Measurements from ENCODE around the gene SCGB2A2.

SCGB2A2 gene

GRCh38 chr11:62260261-62260953, 9.6 kb upstream of the SCGB2A2 start:
- no peak for TF ChIP-seq CTCF (IDR thresholded peaks at IDR 0.05; ENCODE audit: low read depth, low read length, missing control alignments)
- DNase-seq (ENCODE audit: extremely low read depth, low read depth): no peak
- H3K4me3 ChIP-seq (replicated peaks; ENCODE audit: low read depth, low read length): no peak overlapping the region

- no peak for DNase-seq (ENCODE audit: extremely low read depth, low read depth)
- H3K4me3 ChIP-seq (replicated peaks; ENCODE audit: low read depth, low read length): no peak overlapping the region
- no peak for TF ChIP-seq CTCF (IDR thresholded peaks at IDR 0.05; ENCODE audit: low read depth, low read length, missing control alignments)
These were observed 6.0 kb upstream of the SCGB2A2 start for GRCh38 chr11:62264004-62264403.

GRCh38 chr11:62266558-62266957, 3.4 kb upstream of the SCGB2A2 start:
- no peak for DNase-seq (ENCODE audit: extremely low read depth, low read depth)
- no peak overlapping the region for H3K4me3 ChIP-seq (replicated peaks; ENCODE audit: low read depth, low read length)
- TF ChIP-seq CTCF (IDR thresholded peaks at IDR 0.05; ENCODE audit: low read depth, low read length, missing control alignments): no peak

- H3K4me3 ChIP-seq (replicated peaks; ENCODE audit: low read depth, low read length): no peak overlapping the region
- no peak for TF ChIP-seq CTCF (IDR thresholded peaks at IDR 0.05; ENCODE audit: low read depth, low read length, missing control alignments)
- DNase-seq (ENCODE audit: extremely low read depth, low read depth): no peak
These were observed 2.9 kb upstream of the SCGB2A2 start for GRCh38 chr11:62267050-62267449.

GRCh38 chr11:62267576-62267975, 2.4 kb upstream of the SCGB2A2 start:
- H3K4me3 ChIP-seq (replicated peaks; ENCODE audit: low read depth, low read length): no peak overlapping the region
- no peak for DNase-seq (ENCODE audit: extremely low read depth, low read depth)
- TF ChIP-seq CTCF (IDR thresholded peaks at IDR 0.05; ENCODE audit: low read depth, low read length, missing control alignments): no peak

- DNase-seq (ENCODE audit: extremely low read depth, low read depth): no peak
- no peak for TF ChIP-seq CTCF (IDR thresholded peaks at IDR 0.05; ENCODE audit: low read depth, low read length, missing control alignments)
- H3K4me3 ChIP-seq (replicated peaks; ENCODE audit: low read depth, low read length): no peak overlapping the region
These were observed 3.3 kb downstream of the SCGB2A2 start for GRCh38 chr11:62273284-62273683.

- TF ChIP-seq CTCF (IDR thresholded peaks at IDR 0.05; ENCODE audit: low read depth, low read length, missing control alignments): no peak
- DNase-seq (ENCODE audit: extremely low read depth, low read depth): no peak
- no peak overlapping the region for H3K4me3 ChIP-seq (replicated peaks; ENCODE audit: low read depth, low read length)
These were observed 3.9 kb downstream of the SCGB2A2 start for GRCh38 chr11:62273789-62274275.
